ENCODE results near the gene DES. TPM values are rescaled to one million over a fixed set of nuclear protein-coding genes. Genes with fewer than 3 reads are reported as not detected.
"Not testable (repeated sequence)": the region's sequence is repeated elsewhere in the genome, so short reads cannot be mapped to it uniquely, and the experiment has no call there.

DES gene
- not detected in 2 replicates for total RNA-seq

GRCh38 chr2:219418155-219419011, at the start of gene DES:
Gene DES (plus strand): TSS chr2:219418377. CDS start chr2:219418463, 86 bp downstream.
- no peak for DNase-seq (ENCODE audit: extremely low read depth, low read depth, low spot score)

DNA sequence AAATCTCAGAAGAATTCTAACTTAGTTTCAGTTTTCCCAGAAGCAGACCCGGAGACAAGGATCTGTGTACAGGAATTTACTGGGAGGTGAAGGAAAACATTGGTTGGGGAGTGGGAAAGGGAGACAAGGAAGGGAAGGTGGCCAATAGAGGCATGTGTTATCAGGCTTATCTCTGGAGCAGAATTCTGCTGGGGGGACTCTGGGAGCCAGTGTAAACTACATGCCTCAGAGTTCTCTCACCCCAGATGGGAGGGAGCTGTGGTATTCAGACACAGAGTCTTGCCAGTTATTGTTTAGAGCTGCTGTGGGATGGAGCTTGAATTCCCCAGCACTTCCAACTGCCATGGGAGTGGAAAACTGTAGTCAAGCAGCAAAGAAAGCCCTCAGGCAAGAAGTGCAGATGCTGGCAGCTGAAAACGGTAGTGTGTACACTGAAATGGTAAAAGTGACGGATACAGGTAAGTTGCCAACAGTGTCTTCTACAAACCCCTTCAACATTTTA, 49.4 kb upstream of the DES start:
- no peak for DNase-seq (ENCODE audit: extremely low read depth, low read depth, low spot score)

- DNase-seq (ENCODE audit: extremely low read depth, low read depth, low spot score), result no peak
These were observed 48.7 kb upstream of the DES start for GRCh38 chr2:219369447-219369861.

- no peak for DNase-seq (ENCODE audit: extremely low read depth, low read depth, low spot score)
These were observed 39.9 kb upstream of the DES start for GRCh38 chr2:219378163-219378851.

DNA sequence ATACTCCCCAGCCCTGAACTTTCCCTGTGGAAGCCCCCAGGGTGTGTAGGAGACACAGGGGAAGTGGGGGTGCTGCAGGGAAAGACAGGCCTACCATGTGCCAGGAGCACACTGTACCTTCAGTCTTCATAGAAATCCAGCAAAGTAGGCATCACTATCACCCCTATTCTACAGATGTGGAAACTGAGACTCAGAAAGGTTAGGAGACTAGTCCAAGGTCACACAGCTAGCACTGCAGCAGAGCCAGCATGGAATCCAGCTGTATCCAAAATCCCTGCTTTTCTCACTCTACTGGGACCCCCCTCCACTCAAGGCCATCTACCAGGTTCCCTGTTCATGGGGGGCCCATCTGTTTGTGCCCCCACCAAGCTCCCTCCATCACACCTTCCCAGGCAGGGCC, 37.3 kb upstream of the DES start:
- no peak for DNase-seq (ENCODE audit: extremely low read depth, low read depth, low spot score)

DNA sequence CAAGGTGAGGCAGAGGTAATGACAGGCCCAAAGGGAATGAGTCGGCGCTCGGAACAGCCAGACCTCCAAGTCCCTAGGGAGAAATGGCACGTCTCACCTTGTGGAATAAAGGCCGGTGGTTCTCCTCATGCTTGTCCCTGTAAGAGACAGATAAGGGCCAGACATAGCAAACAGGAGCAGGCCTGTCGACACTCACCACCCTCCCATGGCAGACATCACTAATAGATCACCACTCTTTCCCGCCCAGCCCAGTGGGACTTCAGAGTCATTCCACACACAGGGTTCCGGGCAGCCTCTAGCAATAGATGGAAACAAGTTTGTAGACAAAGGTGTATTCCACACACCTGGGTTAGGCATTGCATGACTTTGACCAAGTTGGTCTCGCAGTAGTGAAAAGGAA, 36.7 kb upstream of the DES start:
- DNase-seq (ENCODE audit: extremely low read depth, low read depth, low spot score), result no peak

DNA sequence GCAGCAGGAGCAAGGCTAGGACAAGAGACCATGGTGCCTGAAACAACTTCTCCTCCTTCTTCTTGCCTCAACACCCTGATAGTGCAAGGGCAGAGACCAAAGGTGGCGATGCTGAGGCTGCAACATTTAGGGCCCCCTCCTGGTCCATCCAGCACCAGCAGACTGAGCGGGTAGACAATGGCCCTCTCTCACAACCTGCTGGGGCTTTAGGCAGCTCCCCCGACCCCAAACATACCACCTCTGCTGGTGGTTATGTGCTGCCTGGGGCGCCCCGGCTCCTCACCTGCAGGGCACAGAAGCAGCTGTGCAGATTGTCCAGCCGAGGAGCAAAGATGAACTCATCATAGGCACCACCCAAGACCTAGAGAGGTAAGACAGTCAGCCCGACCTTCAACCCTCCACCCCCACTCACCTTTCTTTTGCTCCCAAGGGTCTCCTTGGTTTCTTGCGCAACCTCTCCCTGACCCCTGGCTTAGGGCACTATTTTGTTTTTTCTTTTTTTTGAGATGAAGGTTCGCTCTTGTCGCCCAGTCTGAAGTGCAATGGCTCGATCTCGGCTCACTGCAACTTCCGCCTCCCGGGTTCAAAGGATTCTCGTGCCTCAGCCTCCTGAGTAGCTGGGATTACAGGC, 34.0 kb upstream of the DES start:
- DNase-seq (ENCODE audit: extremely low read depth, low read depth, low spot score), result no peak

- no peak for DNase-seq (ENCODE audit: extremely low read depth, low read depth, low spot score)
These were observed 33.3 kb upstream of the DES start for GRCh38 chr2:219384859-219385258.

- no peak for DNase-seq (ENCODE audit: extremely low read depth, low read depth, low spot score)
These were observed 32.1 kb upstream of the DES start for GRCh38 chr2:219385958-219386520.

- DNase-seq (ENCODE audit: extremely low read depth, low read depth, low spot score), result no peak
These were observed 31.5 kb upstream of the DES start for GRCh38 chr2:219386532-219387280.

GRCh38 chr2:219387306-219388120, 30.7 kb upstream of the DES start, which contains the start of gene DNPEP:
Gene DNPEP (minus strand): TSS chr2:219387912. CDS start chr2:219387794, 118 bp downstream.
- DNase-seq (ENCODE audit: extremely low read depth, low read depth, low spot score), result no peak

GRCh38 chr2:219388121-219388906, 29.9 kb upstream of the DES start:
- no peak for DNase-seq (ENCODE audit: extremely low read depth, low read depth, low spot score)

- no peak for DNase-seq (ENCODE audit: extremely low read depth, low read depth, low spot score)
These were observed 29.3 kb upstream of the DES start for GRCh38 chr2:219388907-219389156.

- no peak for DNase-seq (ENCODE audit: extremely low read depth, low read depth, low spot score)
These were observed 25.4 kb upstream of the DES start for GRCh38 chr2:219392754-219393153.

GRCh38 chr2:219395056-219395455, 23.1 kb upstream of the DES start:
- DNase-seq (ENCODE audit: extremely low read depth, low read depth, low spot score), result not testable (repeated sequence)

DNA sequence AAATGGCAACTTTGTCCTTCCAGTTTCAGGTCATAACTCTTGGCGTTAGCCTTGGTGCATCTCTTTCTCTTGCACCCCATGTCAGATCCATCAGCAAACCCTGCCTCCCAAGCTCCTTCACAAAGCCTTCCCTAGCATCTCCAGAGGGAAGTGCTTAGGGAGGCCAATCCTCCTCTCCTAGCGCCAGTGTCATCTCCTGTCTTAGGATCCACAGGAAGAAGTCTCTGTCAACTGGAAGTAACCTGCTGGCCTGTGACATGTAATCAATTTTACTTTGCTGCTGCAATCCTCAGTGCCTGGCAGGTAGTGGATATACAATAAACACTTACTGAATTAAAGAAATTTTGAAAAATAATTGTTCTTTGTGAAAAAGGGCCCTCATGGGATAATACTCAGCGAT, 22.6 kb upstream of the DES start:
- DNase-seq (ENCODE audit: extremely low read depth, low read depth, low spot score), result no peak

GRCh38 chr2:219396863-219397457, 21.2 kb upstream of the DES start:
- DNase-seq (ENCODE audit: extremely low read depth, low read depth, low spot score), result no peak

GRCh38 chr2:219398721-219399363, 19.3 kb upstream of the DES start:
- DNase-seq (ENCODE audit: extremely low read depth, low read depth, low spot score), result no peak

Measured in glomerular endothelial cell (primary cell).